Limb (tissue), 2 donors: ENCODE data around the gene KRTAP13-2.
A peak's percentile ranks its signal among the peaks of the same experiment; 100 is the strongest.

Experiments used
- DNase-seq, 2 donors: peaks; one replicate each; pipeline ENCODE4 v3.0.0-alpha.2; 2016; ENCODE audit errors: extremely low spot score in 2 of 2

KRTAP13-2 gene, protein sequence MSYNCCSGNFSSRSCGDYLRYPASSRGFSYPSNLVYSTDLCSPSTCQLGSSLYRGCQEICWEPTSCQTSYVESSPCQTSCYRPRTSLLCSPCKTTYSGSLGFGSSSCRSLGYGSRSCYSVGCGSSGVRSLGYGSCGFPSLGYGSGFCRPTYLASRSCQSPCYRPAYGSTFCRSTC

DNA sequence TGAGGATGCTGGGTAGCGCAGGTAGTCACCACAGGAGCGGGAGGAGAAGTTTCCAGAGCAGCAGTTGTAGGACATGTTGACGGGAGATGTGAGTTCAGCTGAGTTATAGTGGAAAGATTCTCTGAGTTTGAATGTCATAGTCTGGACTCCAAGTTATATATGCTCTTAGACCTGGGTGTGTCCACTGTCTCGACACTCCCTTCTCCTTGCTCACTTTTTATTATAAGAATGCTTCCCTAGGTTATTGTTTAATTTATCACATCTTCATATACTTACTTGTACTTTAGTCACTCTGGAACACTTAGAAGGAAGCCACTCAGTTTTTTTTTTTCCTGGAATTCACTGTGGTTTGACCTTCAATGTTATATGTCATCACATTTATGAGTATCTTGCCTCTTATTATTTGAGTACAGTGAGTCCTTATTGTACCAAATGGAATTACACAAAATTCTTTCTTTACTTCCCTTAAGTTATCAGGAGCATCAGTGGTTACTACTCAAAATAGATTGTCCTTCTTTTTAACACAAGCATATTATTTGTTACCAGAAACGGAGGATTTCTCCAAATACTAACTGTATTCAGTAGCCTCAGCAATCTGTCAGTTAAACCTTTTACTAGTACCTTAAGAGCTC is at the start of gene KRTAP13-2:
Gene KRTAP13-2 (minus strand): TSS at position 133 of the 632 bp plus-strand sequence. CDS start 58 bp downstream, at position 75.
- no peak for DNase-seq

DNA sequence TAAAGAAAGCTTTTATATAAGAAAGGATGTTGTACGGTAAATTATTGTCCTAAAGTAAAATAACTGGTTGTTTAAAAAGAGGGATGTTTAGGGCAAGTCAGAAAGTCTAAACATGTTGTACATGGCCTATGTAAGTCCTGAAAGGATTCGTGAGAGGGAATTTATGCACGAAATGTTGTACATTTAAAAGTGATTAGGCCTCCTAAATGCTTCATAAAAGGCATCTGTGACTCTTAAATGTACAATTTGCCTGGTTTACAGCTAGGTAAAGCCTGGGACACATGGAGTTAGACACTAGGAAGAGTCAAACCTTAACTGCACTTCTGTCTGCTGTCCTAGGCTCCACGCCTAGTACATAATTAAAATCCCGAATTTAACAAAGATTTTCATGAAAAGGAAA is 43.9 kb upstream of the KRTAP13-2 start:
- no peak for DNase-seq

DNA sequence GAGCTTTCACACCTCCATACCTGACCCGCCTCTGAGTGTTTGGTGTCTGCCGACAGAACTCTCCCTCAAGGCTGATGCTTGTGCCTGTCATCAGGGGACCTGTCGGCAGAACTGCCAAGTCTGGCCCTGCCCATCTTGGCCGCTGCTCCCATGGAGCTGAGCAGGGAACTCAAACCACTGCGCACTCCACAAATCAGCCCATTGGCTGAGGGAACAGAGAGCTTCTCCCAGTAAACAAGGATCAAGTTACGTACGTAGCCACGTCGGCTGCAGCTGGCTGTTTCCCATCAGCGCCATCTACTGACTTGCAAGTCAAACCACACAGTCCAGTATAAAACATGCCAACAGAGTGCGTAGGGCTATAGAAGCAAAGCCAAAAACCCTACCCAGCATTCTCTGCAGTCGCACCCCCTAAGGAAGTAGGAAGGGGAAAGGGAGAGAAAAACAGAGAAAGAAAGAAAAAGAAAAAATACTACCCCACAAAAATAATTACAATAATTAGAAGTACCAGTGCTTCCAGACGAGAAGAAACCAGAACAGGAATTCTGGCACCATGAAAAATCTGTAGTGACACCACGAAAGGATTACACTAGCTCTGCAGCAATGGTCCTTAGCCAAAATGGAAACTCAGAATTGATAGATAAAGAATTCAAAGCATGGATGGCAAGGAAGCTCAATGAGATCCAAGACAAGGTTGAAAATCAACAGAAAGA is 36.9 kb upstream of the KRTAP13-2 start:
- DNase-seq = no peak

GRCh38 chr21:30395731-30396130 is 23.7 kb upstream of the KRTAP13-2 start, which contains the start of gene KRTAP13-1:
KRTAP13-1 (plus strand) TSS chr21:30396031; CDS start chr21:30396087, 56 bp downstream.
- no peak for DNase-seq

DNA sequence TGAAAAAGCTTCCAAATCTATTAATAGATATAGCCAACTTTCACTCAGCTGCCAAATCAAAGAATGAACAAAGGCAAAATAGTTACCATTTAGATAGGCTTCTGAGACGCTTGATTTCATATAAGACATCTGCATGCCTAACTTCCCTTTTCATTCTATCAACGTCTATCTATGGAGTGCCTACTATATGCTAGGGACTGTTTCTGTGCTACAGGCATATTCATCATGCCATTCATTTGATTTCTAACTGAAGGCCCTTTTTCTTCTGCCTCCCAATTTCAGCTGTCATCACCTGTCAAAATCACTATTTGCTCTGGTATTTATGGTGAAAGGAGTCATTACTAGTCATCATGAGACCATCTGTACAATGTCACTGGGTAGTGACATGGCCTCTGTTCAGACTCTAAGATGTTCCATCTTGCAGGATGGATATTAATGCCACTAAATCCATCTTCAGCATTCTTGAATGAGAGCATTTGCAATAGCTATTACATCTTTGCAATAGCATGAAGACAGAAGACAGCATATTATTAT is 19.5 kb upstream of the KRTAP13-2 start:
- no peak for DNase-seq

DNA sequence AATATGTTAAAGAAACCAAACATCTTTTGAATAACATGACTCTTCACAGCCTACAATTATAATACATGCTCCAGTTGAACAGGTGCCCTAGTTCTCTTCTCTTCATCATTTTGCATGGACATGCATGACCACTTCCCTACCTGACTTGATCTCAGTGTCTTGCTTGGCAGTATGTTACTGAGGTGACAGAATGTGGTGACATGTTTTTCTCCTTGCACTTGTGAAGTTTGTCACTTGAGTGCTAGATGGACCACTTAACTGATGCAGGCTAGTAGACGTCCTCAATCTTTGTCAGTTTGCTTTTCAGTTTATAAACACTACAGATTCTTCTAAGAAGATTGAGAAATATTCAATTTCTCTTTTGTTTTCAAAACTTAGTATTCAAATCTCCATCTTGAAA is 10.1 kb upstream of the KRTAP13-2 start:
- DNase-seq = no peak

DNA sequence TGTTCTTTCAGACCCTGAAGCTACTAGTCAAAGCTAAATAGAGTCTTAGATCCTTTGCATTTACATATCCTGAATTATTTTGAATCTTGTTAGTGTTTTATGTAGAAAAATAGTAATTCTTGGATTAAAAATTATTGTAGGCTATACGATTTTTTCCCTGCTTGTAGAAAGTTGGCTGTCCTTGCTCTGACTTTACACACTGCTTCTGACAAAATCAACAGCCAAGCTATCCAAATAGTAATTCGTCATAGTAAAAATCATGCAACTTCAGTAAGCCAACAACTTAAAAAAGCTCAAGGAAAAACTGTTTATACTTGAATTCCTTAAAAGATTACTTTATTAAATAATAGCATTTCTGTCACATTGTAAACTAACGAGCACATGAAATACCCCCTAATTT is 16.2 kb downstream of the KRTAP13-2 start:
- DNase-seq = no peak

GRCh38 chr21:30354308-30355005 is 17.6 kb downstream of the KRTAP13-2 start:
- DNase-seq = no peak

GRCh38 chr21:30351534-30351933 is 20.5 kb downstream of the KRTAP13-2 start:
- DNase-seq = no peak

- DNase-seq = no peak
Observed at GRCh38 chr21:30349572-30349971, 22.5 kb downstream of the KRTAP13-2 start.

- no peak for DNase-seq
Observed at GRCh38 chr21:30348506-30348905, 23.6 kb downstream of the KRTAP13-2 start, which contains the start of gene KRTAP23-1. KRTAP23-1 (minus strand) TSS chr21:30348606; CDS start chr21:30348606, 0 bp downstream.

GRCh38 chr21:30345014-30345413 is 27.1 kb downstream of the KRTAP13-2 start:
- no peak for DNase-seq

DNA sequence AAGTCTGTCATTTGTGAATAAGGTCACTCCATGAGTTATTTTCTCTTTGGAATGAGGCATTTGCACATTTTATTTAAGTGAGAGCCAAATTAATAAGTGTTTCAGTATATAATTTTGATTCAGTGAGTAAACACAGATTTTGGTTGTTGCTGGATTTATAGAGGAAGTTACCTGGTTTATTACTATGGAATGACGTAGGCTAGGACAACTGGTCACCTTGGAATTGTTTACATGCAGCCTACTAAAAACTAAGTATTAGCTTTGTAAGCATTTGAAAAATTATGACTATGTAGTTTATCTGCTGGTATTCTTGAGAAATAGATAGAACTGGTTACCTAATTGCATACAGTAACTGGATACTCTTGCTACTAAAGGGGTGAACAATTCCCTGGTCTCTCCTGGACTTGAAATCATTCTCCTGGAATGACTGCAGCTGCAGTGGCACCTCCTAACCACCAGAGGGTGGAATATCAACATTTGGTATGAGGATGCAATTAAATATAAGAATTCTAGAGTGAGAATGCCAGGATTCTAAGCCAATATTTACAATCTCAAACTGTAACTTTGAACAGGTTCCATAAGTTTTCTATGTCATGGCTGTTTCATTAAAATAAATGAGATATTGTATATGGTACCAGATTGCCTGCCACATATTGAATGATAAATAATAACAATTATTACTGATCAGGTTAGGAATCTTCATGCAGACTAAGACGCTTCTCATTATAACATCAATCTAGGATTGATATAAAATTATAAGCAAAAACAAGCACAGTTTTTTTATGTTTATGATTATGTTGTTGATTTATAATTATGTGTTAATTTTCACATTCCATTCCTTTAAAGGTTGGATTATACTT is 31.1 kb downstream of the KRTAP13-2 start:
- peak in 1 of 2 donors; percentile 18 for DNase-seq

- no peak for DNase-seq
Observed at GRCh38 chr21:30338717-30339116, 33.4 kb downstream of the KRTAP13-2 start.

DNA sequence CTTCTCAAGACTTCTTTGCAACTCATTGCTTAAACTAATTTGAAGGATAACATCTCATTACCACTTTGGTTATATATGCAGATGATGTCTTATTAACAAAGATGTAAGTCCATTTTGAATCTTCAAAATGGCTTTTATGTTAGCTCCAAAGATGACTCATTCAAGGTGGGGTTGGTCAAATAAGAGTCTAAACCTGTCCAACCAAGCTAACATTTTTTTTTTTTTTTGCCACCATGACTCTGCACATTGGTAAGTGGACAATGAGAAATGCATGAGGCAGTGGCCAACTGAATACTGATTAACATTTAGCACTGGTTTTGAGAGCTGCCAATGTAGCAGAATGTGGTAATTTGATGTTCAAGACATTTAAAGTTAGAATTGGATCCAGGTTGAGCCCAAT is 34.3 kb downstream of the KRTAP13-2 start:
- DNase-seq = no peak

GRCh38 chr21:30337276-30337744 is 34.8 kb downstream of the KRTAP13-2 start, which contains the start of gene KRTAP27-1:
KRTAP27-1 (minus strand) TSS chr21:30337694; CDS start chr21:30337668, 26 bp downstream.
- no peak for DNase-seq

DNA sequence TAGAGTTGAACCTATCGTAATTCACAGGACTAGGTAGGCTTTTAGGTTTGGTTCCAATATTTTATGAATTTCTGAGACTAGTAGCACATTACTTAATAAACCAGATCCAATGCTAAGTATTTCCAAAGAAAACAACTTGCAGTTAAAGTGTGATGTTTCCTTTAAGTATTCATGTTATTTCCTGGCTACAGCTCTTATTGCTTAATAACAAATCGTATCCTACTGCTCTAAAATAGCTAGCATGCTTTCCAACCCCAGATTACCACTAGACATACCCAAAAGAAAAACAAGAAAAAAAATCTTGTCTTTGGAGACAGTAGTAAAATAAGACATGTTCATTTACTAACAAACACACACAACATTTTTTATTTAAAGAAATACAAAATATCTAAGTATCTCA is 35.5 kb downstream of the KRTAP13-2 start:
- no peak for DNase-seq

DNA sequence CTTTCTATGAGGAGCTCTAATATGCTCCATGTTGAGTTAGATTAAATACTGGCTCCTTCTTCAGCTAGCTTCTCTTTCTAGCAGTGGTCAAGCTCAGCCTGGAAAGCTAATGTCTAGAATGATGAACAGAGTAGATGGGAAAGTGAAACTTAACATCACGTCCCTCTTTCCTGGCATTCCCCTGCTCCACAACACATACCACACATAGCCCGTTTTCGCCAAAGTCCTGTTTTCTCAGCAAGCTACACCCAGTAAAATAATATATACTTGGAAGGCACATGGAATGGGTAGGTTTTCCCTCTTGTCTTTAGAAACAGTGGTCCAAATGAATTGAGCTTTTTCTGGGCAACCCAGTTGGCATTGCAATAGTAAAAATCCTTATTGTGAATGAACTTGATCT is 38.3 kb downstream of the KRTAP13-2 start:
- DNase-seq = no peak

GRCh38 chr21:30332681-30333080 is 39.4 kb downstream of the KRTAP13-2 start:
- no peak for DNase-seq

DNA sequence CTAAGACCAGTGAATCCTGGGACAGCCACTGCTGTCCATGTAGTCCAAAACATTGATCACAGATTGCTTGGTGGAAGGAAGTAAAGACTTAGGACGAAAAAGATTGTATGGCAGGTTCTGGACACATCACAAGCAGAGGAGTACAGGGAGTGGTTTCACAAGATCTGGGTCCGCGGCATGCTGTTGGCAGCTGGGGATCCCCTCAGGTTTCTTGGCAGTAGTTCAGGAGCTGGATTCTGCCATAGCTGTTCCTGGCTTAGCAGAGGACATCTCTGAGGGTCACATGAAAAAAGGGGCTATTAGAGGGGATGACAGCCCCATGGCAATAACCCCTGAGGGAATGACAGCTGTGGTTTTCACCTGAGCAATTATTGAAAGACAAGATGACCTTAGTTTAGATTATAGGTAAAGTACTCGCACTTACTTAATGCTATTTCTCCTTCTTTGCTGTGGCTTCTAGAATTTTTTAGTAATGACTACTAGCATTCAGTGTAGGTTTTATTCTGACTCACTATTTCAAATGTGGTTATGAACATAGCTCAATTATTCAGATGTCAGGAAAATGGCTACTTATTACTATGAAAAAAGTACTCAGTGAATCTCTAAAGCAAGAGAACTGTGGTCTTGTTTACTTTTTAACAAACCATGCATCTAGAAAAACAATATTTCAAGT is 42.7 kb downstream of the KRTAP13-2 start:
- DNase-seq = no peak
